ENCODE data around the gene SOHLH2.

The SOHLH2 gene

GRCh38 chr13:36158611-36159010 lies 55.7 kb downstream of the SOHLH2 start:
- Histone ChIP-seq H3K4me3 (ENCODE audit: low read length in 2 of 2) (no peak overlapping the region), H3K27ac (ENCODE audit: low read depth in 2 of 2, low read length in 2 of 2) (no peak overlapping the region), H3K9ac (ENCODE audit: low read depth in 1 of 2, low read length in 2 of 2) (no peak overlapping the region), H3K36me3 (ENCODE audit: control insufficient read depth in 2 of 2, insufficient read depth in 2 of 2, low read length in 2 of 2) (no peaks in the 10 kb centered on the region), H3K9me3 (ENCODE audit: control insufficient read depth in 2 of 2, low read length in 2 of 2) (no peaks in the 10 kb centered on the region), H3K4me1 (ENCODE audit: control insufficient read depth in 2 of 2, insufficient read depth in 2 of 2, low read length in 2 of 2) (no peaks in the 10 kb centered on the region), H3K27me3 (ENCODE audit: control insufficient read depth in 2 of 2, insufficient read depth in 2 of 2, low read length in 2 of 2) (no peaks in the 10 kb centered on the region)

DNA sequence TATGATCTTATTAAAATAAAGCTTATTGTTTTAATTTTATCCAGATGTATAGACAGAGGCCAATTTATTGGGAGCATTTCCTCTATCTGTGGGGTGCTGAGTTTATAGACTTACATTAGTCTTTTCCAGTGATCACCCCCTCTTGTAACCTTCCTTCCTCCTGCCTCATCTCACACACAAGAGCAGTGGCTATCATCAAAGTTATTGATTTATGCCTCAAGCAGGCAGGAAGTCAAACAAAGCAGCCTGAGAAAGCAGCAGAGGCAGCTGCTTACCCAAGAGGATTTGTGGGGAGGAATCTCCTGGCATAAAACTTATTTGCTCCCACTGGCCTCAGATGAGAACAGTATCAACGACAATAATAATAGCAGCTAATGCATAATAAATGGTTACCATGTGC lies 56.9 kb downstream of the SOHLH2 start:
- no peak overlapping the region for H3K4me3 ChIP-seq (ENCODE audit: low read length in 2 of 2)
- H3K36me3 ChIP-seq (ENCODE audit: control insufficient read depth in 2 of 2, insufficient read depth in 2 of 2, low read length in 2 of 2) = no peaks in the 10 kb centered on the region
- H3K27me3 ChIP-seq (ENCODE audit: control insufficient read depth in 2 of 2, insufficient read depth in 2 of 2, low read length in 2 of 2) = no peaks in the 10 kb centered on the region
- H3K27ac ChIP-seq (ENCODE audit: low read depth in 2 of 2, low read length in 2 of 2) = no peak overlapping the region
- no peaks in the 10 kb centered on the region for H3K9me3 ChIP-seq (ENCODE audit: control insufficient read depth in 2 of 2, low read length in 2 of 2)
- no peak overlapping the region for H3K9ac ChIP-seq (ENCODE audit: low read depth in 1 of 2, low read length in 2 of 2)
- no peaks in the 10 kb centered on the region for H3K4me1 ChIP-seq (ENCODE audit: control insufficient read depth in 2 of 2, insufficient read depth in 2 of 2, low read length in 2 of 2)

DNA sequence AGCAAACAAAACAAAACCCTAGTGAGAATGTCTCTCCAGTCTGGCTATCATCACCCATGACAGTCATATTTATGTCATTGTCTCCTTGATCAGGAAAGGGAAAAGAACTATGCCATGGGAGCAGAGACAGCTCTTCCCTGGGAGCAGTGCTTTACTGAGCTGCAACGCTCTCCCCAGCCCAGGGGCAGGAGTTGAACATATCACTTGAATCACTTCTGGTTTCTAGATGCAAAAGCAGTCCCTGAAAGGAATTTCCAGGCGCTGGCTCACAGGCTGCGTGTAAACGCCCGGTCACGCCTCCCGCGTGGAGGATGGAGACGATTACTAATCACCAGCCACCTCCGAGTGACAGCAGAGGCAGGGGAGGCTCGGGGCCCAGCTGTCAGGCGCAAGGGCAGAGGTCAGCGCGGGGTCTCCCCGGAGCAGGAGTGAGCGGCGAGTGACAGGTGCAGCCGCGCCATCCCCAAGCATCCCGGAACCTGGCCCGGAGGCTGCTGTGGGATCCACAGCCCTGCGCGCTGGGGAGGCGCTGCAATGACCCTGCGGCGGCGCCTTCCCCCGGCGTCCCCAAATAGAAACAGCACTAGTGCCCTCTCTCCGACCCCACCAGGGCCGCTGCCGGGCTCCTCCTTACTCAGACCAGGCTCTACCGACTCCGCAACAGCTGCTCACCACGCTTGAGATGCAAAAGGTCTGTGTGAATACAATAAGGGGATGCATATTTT lies 59.6 kb downstream of the SOHLH2 start:
- H3K27ac ChIP-seq (ENCODE audit: low read depth in 2 of 2, low read length in 2 of 2) = no peak overlapping the region
- H3K9me3 ChIP-seq (ENCODE audit: control insufficient read depth in 2 of 2, low read length in 2 of 2) = no peaks in the 10 kb centered on the region
- H3K36me3 ChIP-seq (ENCODE audit: control insufficient read depth in 2 of 2, insufficient read depth in 2 of 2, low read length in 2 of 2) = no peaks in the 10 kb centered on the region
- no peak overlapping the region for H3K4me3 ChIP-seq (ENCODE audit: low read length in 2 of 2)
- no peak overlapping the region for H3K9ac ChIP-seq (ENCODE audit: low read depth in 1 of 2, low read length in 2 of 2)
- H3K27me3 ChIP-seq (ENCODE audit: control insufficient read depth in 2 of 2, insufficient read depth in 2 of 2, low read length in 2 of 2) = no peaks in the 10 kb centered on the region
- no peaks in the 10 kb centered on the region for H3K4me1 ChIP-seq (ENCODE audit: control insufficient read depth in 2 of 2, insufficient read depth in 2 of 2, low read length in 2 of 2)

DNA sequence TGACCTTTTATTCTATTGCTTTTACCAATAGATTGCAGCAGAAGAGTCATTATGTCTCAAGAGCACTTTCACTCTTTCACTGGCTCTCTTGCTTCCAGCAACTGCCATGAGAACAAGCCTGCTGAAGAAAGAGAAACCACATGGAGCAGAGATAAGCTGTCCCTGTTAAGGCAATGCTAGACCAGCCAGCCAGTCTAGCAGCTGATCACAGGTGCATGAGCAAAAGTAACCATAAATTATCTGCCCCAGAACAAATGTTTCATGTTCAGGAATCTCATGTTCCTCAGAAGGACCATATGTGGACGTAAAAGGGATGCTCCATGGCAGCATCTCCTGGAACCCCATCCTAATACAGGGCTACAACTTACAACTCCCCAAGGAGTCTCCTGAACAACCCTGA lies 62.8 kb downstream of the SOHLH2 start:
- H3K4me1 ChIP-seq (ENCODE audit: control insufficient read depth in 2 of 2, insufficient read depth in 2 of 2, low read length in 2 of 2) = no peaks in the 10 kb centered on the region
- H3K4me3 ChIP-seq (ENCODE audit: low read length in 2 of 2) = no peak overlapping the region
- H3K9me3 ChIP-seq (ENCODE audit: control insufficient read depth in 2 of 2, low read length in 2 of 2) = no peaks in the 10 kb centered on the region
- no peaks in the 10 kb centered on the region for H3K36me3 ChIP-seq (ENCODE audit: control insufficient read depth in 2 of 2, insufficient read depth in 2 of 2, low read length in 2 of 2)
- no peak overlapping the region for H3K9ac ChIP-seq (ENCODE audit: low read depth in 1 of 2, low read length in 2 of 2)
- H3K27me3 ChIP-seq (ENCODE audit: control insufficient read depth in 2 of 2, insufficient read depth in 2 of 2, low read length in 2 of 2) = no peaks in the 10 kb centered on the region
- no peak overlapping the region for H3K27ac ChIP-seq (ENCODE audit: low read depth in 2 of 2, low read length in 2 of 2)

DNA sequence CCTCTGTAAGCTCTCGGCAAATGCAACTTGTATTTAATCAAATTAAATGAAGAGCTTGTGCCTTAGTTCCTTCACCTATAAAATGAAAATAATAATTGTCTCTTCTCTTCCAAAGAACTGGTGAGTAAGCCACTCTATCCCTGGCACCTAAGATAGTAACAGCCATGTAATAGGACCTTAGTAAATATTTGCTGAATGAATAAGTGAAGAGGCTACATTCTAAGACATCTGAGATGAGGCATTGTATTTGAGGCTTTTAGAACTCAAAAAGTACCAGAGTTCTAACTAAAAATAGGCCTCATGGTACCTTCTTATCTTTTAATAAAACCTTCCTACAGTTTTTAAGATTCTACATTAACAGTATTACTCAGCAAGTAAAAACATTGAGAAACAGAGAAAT lies 65.9 kb downstream of the SOHLH2 start:
- Histone ChIP-seq H3K27me3 (ENCODE audit: control insufficient read depth in 2 of 2, insufficient read depth in 2 of 2, low read length in 2 of 2) (no peaks in the 10 kb centered on the region), H3K9ac (ENCODE audit: low read depth in 1 of 2, low read length in 2 of 2) (no peak overlapping the region), H3K9me3 (ENCODE audit: control insufficient read depth in 2 of 2, low read length in 2 of 2) (no peaks in the 10 kb centered on the region), H3K4me1 (ENCODE audit: control insufficient read depth in 2 of 2, insufficient read depth in 2 of 2, low read length in 2 of 2) (no peaks in the 10 kb centered on the region), H3K27ac (ENCODE audit: low read depth in 2 of 2, low read length in 2 of 2) (no peak overlapping the region), H3K36me3 (ENCODE audit: control insufficient read depth in 2 of 2, insufficient read depth in 2 of 2, low read length in 2 of 2) (no peaks in the 10 kb centered on the region), H3K4me3 (ENCODE audit: low read length in 2 of 2) (no peak overlapping the region)

- no peak overlapping the region for H3K27ac ChIP-seq (ENCODE audit: low read depth in 2 of 2, low read length in 2 of 2)
- H3K27me3 ChIP-seq (ENCODE audit: control insufficient read depth in 2 of 2, insufficient read depth in 2 of 2, low read length in 2 of 2) = no peaks in the 10 kb centered on the region
- H3K9ac ChIP-seq (ENCODE audit: low read depth in 1 of 2, low read length in 2 of 2) = no peak overlapping the region
- H3K4me3 ChIP-seq (ENCODE audit: low read length in 2 of 2) = no peak overlapping the region
- no peaks in the 10 kb centered on the region for H3K9me3 ChIP-seq (ENCODE audit: control insufficient read depth in 2 of 2, low read length in 2 of 2)
- H3K36me3 ChIP-seq (ENCODE audit: control insufficient read depth in 2 of 2, insufficient read depth in 2 of 2, low read length in 2 of 2) = no peaks in the 10 kb centered on the region
- H3K4me1 ChIP-seq (ENCODE audit: control insufficient read depth in 2 of 2, insufficient read depth in 2 of 2, low read length in 2 of 2) = no peaks in the 10 kb centered on the region
Measured at GRCh38 chr13:36147330-36147729, 67.0 kb downstream of the SOHLH2 start.

- Histone ChIP-seq H3K9me3 (ENCODE audit: control insufficient read depth in 2 of 2, low read length in 2 of 2) (no peaks in the 10 kb centered on the region), H3K36me3 (ENCODE audit: control insufficient read depth in 2 of 2, insufficient read depth in 2 of 2, low read length in 2 of 2) (no peaks in the 10 kb centered on the region), H3K4me3 (ENCODE audit: low read length in 2 of 2) (no peak overlapping the region), H3K4me1 (ENCODE audit: control insufficient read depth in 2 of 2, insufficient read depth in 2 of 2, low read length in 2 of 2) (no peaks in the 10 kb centered on the region), H3K27ac (ENCODE audit: low read depth in 2 of 2, low read length in 2 of 2) (no peak overlapping the region), H3K27me3 (ENCODE audit: control insufficient read depth in 2 of 2, insufficient read depth in 2 of 2, low read length in 2 of 2) (no peaks in the 10 kb centered on the region), H3K9ac (ENCODE audit: low read depth in 1 of 2, low read length in 2 of 2) (no peak overlapping the region)
Measured at GRCh38 chr13:36146511-36147269, 67.7 kb downstream of the SOHLH2 start.

DNA sequence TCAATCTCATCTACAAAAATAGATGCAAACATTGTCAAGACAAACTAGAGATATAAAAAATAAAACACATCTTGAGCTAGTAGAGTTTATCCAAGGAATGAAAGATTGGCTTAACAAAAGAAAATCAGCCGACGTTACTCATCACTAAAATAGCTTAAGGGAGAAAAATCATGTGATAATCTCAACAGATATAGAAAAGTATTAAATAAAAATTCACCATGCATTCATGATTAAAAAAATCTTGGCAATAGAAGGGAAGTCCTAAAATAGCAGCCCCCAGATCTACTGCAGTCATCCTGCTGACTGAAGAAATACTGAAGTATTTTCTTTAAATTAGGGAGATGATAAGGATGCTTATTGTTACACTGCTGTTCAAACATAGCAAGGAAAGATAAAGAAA lies 70.6 kb downstream of the SOHLH2 start:
- Histone ChIP-seq H3K4me1 (ENCODE audit: control insufficient read depth in 2 of 2, insufficient read depth in 2 of 2, low read length in 2 of 2) (no peaks in the 10 kb centered on the region), H3K27me3 (ENCODE audit: control insufficient read depth in 2 of 2, insufficient read depth in 2 of 2, low read length in 2 of 2) (no peaks in the 10 kb centered on the region), H3K36me3 (ENCODE audit: control insufficient read depth in 2 of 2, insufficient read depth in 2 of 2, low read length in 2 of 2) (no peaks in the 10 kb centered on the region), H3K9ac (ENCODE audit: low read depth in 1 of 2, low read length in 2 of 2) (no peak overlapping the region), H3K4me3 (ENCODE audit: low read length in 2 of 2) (no peak overlapping the region), H3K27ac (ENCODE audit: low read depth in 2 of 2, low read length in 2 of 2) (no peak overlapping the region), H3K9me3 (ENCODE audit: control insufficient read depth in 2 of 2, low read length in 2 of 2) (no peaks in the 10 kb centered on the region)

DNA sequence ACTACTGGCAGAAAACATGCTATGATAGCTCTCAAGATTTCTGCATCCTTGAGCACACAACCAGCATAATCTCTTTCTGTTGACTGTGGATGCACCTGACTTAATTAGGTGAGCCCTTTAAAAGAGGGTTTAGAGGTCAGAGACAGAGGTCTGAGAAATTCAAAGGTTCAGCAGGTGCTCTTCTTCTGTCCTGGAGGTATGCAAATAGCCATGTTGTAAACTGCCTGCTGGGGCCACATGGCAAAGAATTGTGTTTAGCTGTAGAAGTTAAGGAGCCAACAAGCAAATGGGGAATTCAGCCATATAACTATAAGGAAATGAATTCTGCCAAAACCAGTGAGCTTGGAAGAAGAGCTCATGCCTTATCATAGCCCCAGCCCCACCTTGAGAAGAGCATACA lies 71.6 kb downstream of the SOHLH2 start:
- no peak overlapping the region for H3K4me3 ChIP-seq (ENCODE audit: low read length in 2 of 2)
- no peaks in the 10 kb centered on the region for H3K4me1 ChIP-seq (ENCODE audit: control insufficient read depth in 2 of 2, insufficient read depth in 2 of 2, low read length in 2 of 2)
- H3K9me3 ChIP-seq (ENCODE audit: control insufficient read depth in 2 of 2, low read length in 2 of 2) = no peaks in the 10 kb centered on the region
- H3K27me3 ChIP-seq (ENCODE audit: control insufficient read depth in 2 of 2, insufficient read depth in 2 of 2, low read length in 2 of 2) = no peaks in the 10 kb centered on the region
- H3K27ac ChIP-seq (ENCODE audit: low read depth in 2 of 2, low read length in 2 of 2) = no peak overlapping the region
- no peaks in the 10 kb centered on the region for H3K36me3 ChIP-seq (ENCODE audit: control insufficient read depth in 2 of 2, insufficient read depth in 2 of 2, low read length in 2 of 2)
- no peak overlapping the region for H3K9ac ChIP-seq (ENCODE audit: low read depth in 1 of 2, low read length in 2 of 2)

DNA sequence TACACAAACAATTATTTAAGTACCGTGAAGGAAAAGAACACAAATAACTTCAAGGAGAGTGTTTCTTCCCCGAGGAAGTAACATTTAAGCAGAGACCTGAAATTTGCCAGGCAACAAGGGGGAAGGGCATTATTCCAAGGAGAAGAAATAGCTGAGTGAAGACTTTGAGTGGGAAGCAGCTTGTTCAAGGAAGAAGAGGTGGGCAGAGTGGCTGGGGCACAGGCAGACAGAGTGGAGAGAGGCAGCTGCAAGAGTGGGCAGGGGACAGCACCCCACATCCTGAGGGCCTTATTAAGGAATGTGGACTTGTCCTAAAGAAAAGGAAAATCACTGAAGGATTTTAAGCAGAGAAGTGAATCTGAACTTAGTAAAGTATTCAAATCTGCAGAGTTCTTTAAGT lies 78.5 kb downstream of the SOHLH2 start:
- H3K4me3 ChIP-seq (ENCODE audit: low read length in 2 of 2) = no peak overlapping the region
- no peaks in the 10 kb centered on the region for H3K4me1 ChIP-seq (ENCODE audit: control insufficient read depth in 2 of 2, insufficient read depth in 2 of 2, low read length in 2 of 2)
- no peaks in the 10 kb centered on the region for H3K27me3 ChIP-seq (ENCODE audit: control insufficient read depth in 2 of 2, insufficient read depth in 2 of 2, low read length in 2 of 2)
- no peak overlapping the region for H3K9ac ChIP-seq (ENCODE audit: low read depth in 1 of 2, low read length in 2 of 2)
- no peaks in the 10 kb centered on the region for H3K36me3 ChIP-seq (ENCODE audit: control insufficient read depth in 2 of 2, insufficient read depth in 2 of 2, low read length in 2 of 2)
- no peaks in the 10 kb centered on the region for H3K9me3 ChIP-seq (ENCODE audit: control insufficient read depth in 2 of 2, low read length in 2 of 2)
- H3K27ac ChIP-seq (ENCODE audit: low read depth in 2 of 2, low read length in 2 of 2) = no peak overlapping the region
